H1 (cell line): ENCODE data around the gene VTN. TPM values are rescaled to one million over a fixed set of nuclear protein-coding genes. Genes with fewer than 3 reads are reported as not detected.

Source experiments
- ATF3 ChIP-seq: IDR thresholded peaks from 2 replicates; pipeline ENCODE4 v1.6.1; 2011; ENCODE audit warnings: low read depth, mild to moderate bottlenecking, low read length; ENCODE audit not compliant: insufficient read depth
- BRCA1 ChIP-seq: IDR thresholded peaks from 2 replicates; pipeline ENCODE4 v1.6.1; 2012; ENCODE audit warnings: low read depth, low read length, improper control_type of control experiment
- CBX8 ChIP-seq: fragments of 300-800, 300-1000 bp; sonication (generic); IDR thresholded peaks from 2 replicates; pipeline ENCODE4 v1.7.1; 2016; ENCODE audit warnings: low read depth, low read length, borderline replicate concordance
- CHD1 ChIP-seq: IDR thresholded peaks from 2 replicates; pipeline ENCODE4 v1.6.1; 2012; ENCODE audit warnings: low read depth, low read length, improper control_type of control experiment
- EP300 ChIP-seq, 2 experiments: IDR thresholded peaks; 1 replicate in 1 of 2; 2 replicates in 1 of 2; pipeline ENCODE4 v1.6.1; 2011 to 2012; ENCODE audit warnings: low read depth in 2 of 2, low read length in 2 of 2, mild to moderate bottlenecking in 2 of 2, borderline replicate concordance in 1 of 2, inconsistent platforms in 1 of 2, moderate library complexity in 1 of 2
- EZH2 ChIP-seq: fragments of 200-600 bp; sonication (generic); IDR thresholded peaks from 2 replicates; pipeline ENCODE4 v1.7.1; 2012; ENCODE audit warnings: low read depth, mild to moderate bottlenecking, moderate library complexity, low read length, inconsistent platforms; ENCODE audit not compliant: severe bottlenecking
- GABPA ChIP-seq: IDR thresholded peaks from 2 replicates; pipeline ENCODE4 v1.6.1; 2011; ENCODE audit warnings: mild to moderate bottlenecking, low read length, moderate library complexity, borderline replicate concordance; ENCODE audit not compliant: insufficient read depth
- GTF2F1 ChIP-seq: IDR thresholded peaks from 2 replicates; pipeline ENCODE4 v1.6.1; 2012; ENCODE audit warnings: low read depth, low read length, improper control_type of control experiment, borderline replicate concordance
- HDAC6 ChIP-seq: IDR thresholded peaks from one replicate; pipeline ENCODE4 v1.7.1; 2012; ENCODE audit warnings: low read depth, mild to moderate bottlenecking, inconsistent platforms, low read length, moderate library complexity
- JUN ChIP-seq: IDR thresholded peaks from 2 replicates; pipeline ENCODE4 v1.6.1; 2011; ENCODE audit warnings: low read depth, mild to moderate bottlenecking, improper control_type of control experiment, low read length
- KDM5A ChIP-seq: fragments of 200-600 bp; IDR thresholded peaks from 2 replicates; pipeline ENCODE4 v1.7.1; 2012; ENCODE audit warnings: mild to moderate bottlenecking, low read length, inconsistent platforms, mixed read lengths
- PHF8 ChIP-seq: fragments of 200-600 bp; sonication (generic); conservative IDR thresholded peaks from 2 replicates; pipeline ENCODE4 v1.7.1; 2012; ENCODE audit warnings: low read depth, mild to moderate bottlenecking, inconsistent platforms, low read length, moderate library complexity
- POLR2AphosphoS5 ChIP-seq: IDR thresholded peaks from 2 replicates; pipeline ENCODE4 v1.6.1; 2011; ENCODE audit warnings: low read depth, low read length
- SIRT6 ChIP-seq: IDR thresholded peaks from one replicate; pipeline ENCODE4 v1.7.1; 2012; ENCODE audit warnings: low read length, inconsistent platforms
- SIX5 ChIP-seq: IDR thresholded peaks from 2 replicates; pipeline ENCODE4 v1.6.1; 2011; ENCODE audit warnings: mild to moderate bottlenecking, low read depth, low read length
- SP1 ChIP-seq: IDR thresholded peaks from 2 replicates; pipeline ENCODE4 v1.6.1; 2011; ENCODE audit warnings: low read depth, low read length
- SP4 ChIP-seq: IDR thresholded peaks from 2 replicates; pipeline ENCODE4 v1.6.1; 2012; ENCODE audit warnings: low read length, inconsistent platforms
- SRF ChIP-seq: IDR thresholded peaks from 2 replicates; pipeline ENCODE4 v1.6.1; 2011; ENCODE audit warnings: mild to moderate bottlenecking, low read depth, low read length, moderate library complexity
- TAF1 ChIP-seq: IDR thresholded peaks from 2 replicates; pipeline ENCODE4 v1.6.1; 2011; ENCODE audit warnings: mild to moderate bottlenecking, low read depth, low read length
- TAF7 ChIP-seq: optimal IDR thresholded peaks from 2 replicates; pipeline ENCODE3; 2011; ENCODE audit warnings: low read depth, mild to moderate bottlenecking, inconsistent platforms, low read length, moderate library complexity, borderline replicate concordance
- TCF12 ChIP-seq: IDR thresholded peaks from 2 replicates; pipeline ENCODE4 v1.6.1; 2011; ENCODE audit warnings: low read depth, mild to moderate bottlenecking, low read length
- USF2 ChIP-seq: IDR thresholded peaks from 2 replicates; pipeline ENCODE4 v1.6.1; 2011; ENCODE audit warnings: low read length, improper control_type of control experiment
- ZNF274 ChIP-seq: IDR thresholded peaks from 2 replicates; pipeline ENCODE4 v1.7.0; 2012; ENCODE audit warnings: low read length, borderline replicate concordance; ENCODE audit errors: extremely low read depth
- polyA plus RNA-seq, 7 experiments: library from polyadenylated mRNA; depleted of rRNA in 3 of 7; stranded (reverse) in 5 of 7; unstranded in 2 of 7; fragments of >200 nt in 5 of 7; fragments of 200-250 nt in 2 of 7; gene quantifications; 1 replicate in 5 of 7; 2 replicates in 1 of 7; 4 replicates in 1 of 7; pipeline versions ENCODE4 v1.2.1 to v1.2.3, GENCODE V29; 2011 to 2013; ENCODE audit warnings: missing spikeins in 2 of 7, mixed read lengths in 2 of 7
- total RNA-seq: library from RNA; stranded (reverse); fragmentation: NEBNext Ultra II Directional; extraction: Animal tissue kit (Norgen Biotek cat#: 25700); gene quantifications from 2 replicates; pipeline ENCODE4 v1.2.1, GENCODE V29; 2021

VTN gene
- total and polyA plus RNA-seq, 2 of the 8 experiments (the other 6 are each of a cell fraction or from before 2014, with no cell fraction given) = 0.18 TPM; not detected in 1

GRCh38 chr17:28335201-28335958 is 34.7 kb downstream of the VTN start, which contains the start of the genes IFT20 and TNFAIP1 (continued):
- TF ChIP-seq TCF12 = peak; percentile 58; the same call in 1 of the 2 replicates
- no peak; the same call in 1 of the 2 replicates for TF ChIP-seq BRCA1
- TF ChIP-seq ATF3 = peak; percentile 68; the same call in 1 of the 2 replicates
- peak; percentile 43 for TF ChIP-seq TAF7
- TF ChIP-seq GABPA = peak; percentile 96
- TF ChIP-seq EP300 (IDR thresholded peaks at IDR 0.05; ENCODE audit: borderline replicate concordance in 1 of 2, low read depth in 2 of 2, low read length in 2 of 2) = peak in 1 of 2 experiments; percentile 78; a peak in 1 of 3 replicates
- TF ChIP-seq PHF8 = peak; percentile 61; the same call in 1 of the 2 replicates
- TF ChIP-seq ZNF274 = no peak
- no peak for TF ChIP-seq USF2
- TF ChIP-seq SP4 = peak; percentile 19; the same call in 1 of the 2 replicates
- TF ChIP-seq SP1 = peak; percentile 62; the same call in 1 of the 2 replicates
- TF ChIP-seq POLR2AphosphoS5 = peak; percentile 39; the same call in 1 of the 2 replicates
- no peak for TF ChIP-seq SRF
- no peak for TF ChIP-seq KDM5A
- no peak for TF ChIP-seq CHD1
- no peak for TF ChIP-seq SIRT6
- peak; percentile 70 for TF ChIP-seq TAF1
- TF ChIP-seq GTF2F1 = no peak
- TF ChIP-seq EZH2 = no peak
- no peak for TF ChIP-seq HDAC6
- no peak for TF ChIP-seq CBX8
- peak; percentile 92 for TF ChIP-seq JUN
- TF ChIP-seq SIX5 = peak; percentile 96
